Liver (tissue), 3 donors: Measurements from ENCODE around the gene GALK1.

Experiments
- FOXA1 ChIP-seq: IDR thresholded peaks from 2 replicates; pipeline ENCODE4 v1.6.1; 2016; ENCODE audit warnings: antibody characterized with exemption
- GABPA ChIP-seq, 2 donors: IDR thresholded peaks in 1 of 2; conservative IDR thresholded peaks in 1 of 2; 2 replicates each; pipeline ENCODE4 v1.6.1; 2016; ENCODE audit warnings: antibody characterized with exemption in 2 of 2, mild to moderate bottlenecking in 1 of 2, moderate library complexity in 1 of 2
- HNF4G ChIP-seq: IDR thresholded peaks from 2 replicates; pipeline ENCODE4 v1.6.1; 2016; ENCODE audit warnings: antibody characterized with exemption
- JUND ChIP-seq, 2 donors: IDR thresholded peaks; 2 replicates each; pipeline ENCODE4 v1.6.1; 2016; ENCODE audit warnings: antibody characterized with exemption in 2 of 2
- NR2F2 ChIP-seq: IDR thresholded peaks from 2 replicates; pipeline ENCODE4 v1.6.1; 2016; ENCODE audit warnings: antibody characterized with exemption
- RAD21 ChIP-seq, 2 donors: IDR thresholded peaks; 2 replicates each; pipeline ENCODE4 v1.6.1; 2016; ENCODE audit warnings: antibody characterized with exemption in 2 of 2, mild to moderate bottlenecking in 2 of 2
- SP1 ChIP-seq: IDR thresholded peaks from 2 replicates; pipeline ENCODE4 v1.6.1; 2018; ENCODE audit warnings: antibody characterized with exemption, mild to moderate bottlenecking
- TAF1 ChIP-seq: conservative IDR thresholded peaks from 2 replicates; pipeline ENCODE4 v1.6.1; 2016; ENCODE audit warnings: antibody characterized with exemption, mild to moderate bottlenecking
- YY1 ChIP-seq: IDR thresholded peaks from 2 replicates; pipeline ENCODE4 v1.6.1; 2016; ENCODE audit warnings: antibody characterized with exemption, mild to moderate bottlenecking
- TF ChIP-seq, protein P1 (sequence below): fragments of 150-350 bp; IDR thresholded peaks from 2 replicates; pipeline ENCODE4 v1.5.1; 2017; ENCODE audit warnings: improper control_type of control experiment, low read depth, low read length; ENCODE audit not compliant: missing input control
- TF ChIP-seq, protein P2 (sequence below): IDR thresholded peaks from 2 replicates; pipeline ENCODE4 v1.6.1; 2016; ENCODE audit warnings: antibody characterized with exemption
- TF ChIP-seq, protein P3 (sequence below): IDR thresholded peaks from 2 replicates; pipeline ENCODE4 v1.6.1; 2016; ENCODE audit warnings: antibody characterized with exemption, mild to moderate bottlenecking
- TF ChIP-seq, protein P4 (sequence below): IDR thresholded peaks from 2 replicates; pipeline ENCODE4 v1.6.1; 2016; ENCODE audit warnings: antibody characterized with exemption
- donor health status: healthy.
- donor health status: healthy.

DNA sequence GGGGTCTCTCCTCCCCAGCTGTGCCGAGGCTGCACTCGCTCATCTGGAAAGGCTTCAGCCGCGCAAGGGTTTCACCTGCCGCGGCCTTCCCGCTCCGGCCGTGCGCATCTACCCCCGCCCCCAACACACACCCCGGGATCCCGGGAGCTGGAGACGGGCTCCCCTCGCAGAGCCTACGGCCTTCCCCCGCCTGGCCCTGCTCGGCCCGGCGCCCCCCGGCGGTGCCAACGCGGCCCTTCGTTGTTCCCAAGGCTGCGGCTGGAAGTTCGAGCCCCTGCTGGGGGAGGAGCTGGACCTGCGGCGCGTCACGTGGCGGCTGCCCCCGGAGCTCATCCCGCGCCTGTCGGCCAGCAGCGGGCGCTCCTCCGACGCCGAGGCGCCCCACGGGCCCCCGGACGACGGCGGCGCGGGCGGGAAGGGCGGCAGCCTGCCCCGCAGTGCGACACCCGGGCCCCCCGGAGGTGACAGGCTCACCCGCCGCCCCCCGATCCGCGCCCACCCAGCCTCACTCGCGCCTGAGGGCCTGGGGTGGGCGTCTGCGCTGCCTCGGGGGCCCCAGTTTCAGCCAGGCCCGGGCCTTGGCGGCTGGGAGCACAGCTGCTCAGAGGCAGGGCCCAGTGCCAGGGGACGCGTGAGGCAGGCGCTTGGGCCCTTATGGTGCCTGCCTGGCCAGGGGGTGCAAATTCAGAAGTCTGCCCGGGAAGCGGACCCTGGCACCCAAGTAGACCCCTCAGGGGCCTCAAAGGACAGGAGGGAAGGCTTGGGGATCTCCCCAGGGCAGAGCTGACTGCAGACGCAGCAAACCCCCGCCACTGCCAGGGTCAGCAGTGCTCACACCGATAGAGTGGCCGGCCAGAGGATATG, 11.2 kb downstream of the GALK1 start:
- TF ChIP-seq, protein P1, sequence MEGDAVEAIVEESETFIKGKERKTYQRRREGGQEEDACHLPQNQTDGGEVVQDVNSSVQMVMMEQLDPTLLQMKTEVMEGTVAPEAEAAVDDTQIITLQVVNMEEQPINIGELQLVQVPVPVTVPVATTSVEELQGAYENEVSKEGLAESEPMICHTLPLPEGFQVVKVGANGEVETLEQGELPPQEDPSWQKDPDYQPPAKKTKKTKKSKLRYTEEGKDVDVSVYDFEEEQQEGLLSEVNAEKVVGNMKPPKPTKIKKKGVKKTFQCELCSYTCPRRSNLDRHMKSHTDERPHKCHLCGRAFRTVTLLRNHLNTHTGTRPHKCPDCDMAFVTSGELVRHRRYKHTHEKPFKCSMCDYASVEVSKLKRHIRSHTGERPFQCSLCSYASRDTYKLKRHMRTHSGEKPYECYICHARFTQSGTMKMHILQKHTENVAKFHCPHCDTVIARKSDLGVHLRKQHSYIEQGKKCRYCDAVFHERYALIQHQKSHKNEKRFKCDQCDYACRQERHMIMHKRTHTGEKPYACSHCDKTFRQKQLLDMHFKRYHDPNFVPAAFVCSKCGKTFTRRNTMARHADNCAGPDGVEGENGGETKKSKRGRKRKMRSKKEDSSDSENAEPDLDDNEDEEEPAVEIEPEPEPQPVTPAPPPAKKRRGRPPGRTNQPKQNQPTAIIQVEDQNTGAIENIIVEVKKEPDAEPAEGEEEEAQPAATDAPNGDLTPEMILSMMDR = peak; percentile 52
- no peak for TF ChIP-seq TAF1
- TF ChIP-seq, protein P2, sequence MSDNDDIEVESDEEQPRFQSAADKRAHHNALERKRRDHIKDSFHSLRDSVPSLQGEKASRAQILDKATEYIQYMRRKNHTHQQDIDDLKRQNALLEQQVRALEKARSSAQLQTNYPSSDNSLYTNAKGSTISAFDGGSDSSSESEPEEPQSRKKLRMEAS = no peak
- TF ChIP-seq, protein P3, sequence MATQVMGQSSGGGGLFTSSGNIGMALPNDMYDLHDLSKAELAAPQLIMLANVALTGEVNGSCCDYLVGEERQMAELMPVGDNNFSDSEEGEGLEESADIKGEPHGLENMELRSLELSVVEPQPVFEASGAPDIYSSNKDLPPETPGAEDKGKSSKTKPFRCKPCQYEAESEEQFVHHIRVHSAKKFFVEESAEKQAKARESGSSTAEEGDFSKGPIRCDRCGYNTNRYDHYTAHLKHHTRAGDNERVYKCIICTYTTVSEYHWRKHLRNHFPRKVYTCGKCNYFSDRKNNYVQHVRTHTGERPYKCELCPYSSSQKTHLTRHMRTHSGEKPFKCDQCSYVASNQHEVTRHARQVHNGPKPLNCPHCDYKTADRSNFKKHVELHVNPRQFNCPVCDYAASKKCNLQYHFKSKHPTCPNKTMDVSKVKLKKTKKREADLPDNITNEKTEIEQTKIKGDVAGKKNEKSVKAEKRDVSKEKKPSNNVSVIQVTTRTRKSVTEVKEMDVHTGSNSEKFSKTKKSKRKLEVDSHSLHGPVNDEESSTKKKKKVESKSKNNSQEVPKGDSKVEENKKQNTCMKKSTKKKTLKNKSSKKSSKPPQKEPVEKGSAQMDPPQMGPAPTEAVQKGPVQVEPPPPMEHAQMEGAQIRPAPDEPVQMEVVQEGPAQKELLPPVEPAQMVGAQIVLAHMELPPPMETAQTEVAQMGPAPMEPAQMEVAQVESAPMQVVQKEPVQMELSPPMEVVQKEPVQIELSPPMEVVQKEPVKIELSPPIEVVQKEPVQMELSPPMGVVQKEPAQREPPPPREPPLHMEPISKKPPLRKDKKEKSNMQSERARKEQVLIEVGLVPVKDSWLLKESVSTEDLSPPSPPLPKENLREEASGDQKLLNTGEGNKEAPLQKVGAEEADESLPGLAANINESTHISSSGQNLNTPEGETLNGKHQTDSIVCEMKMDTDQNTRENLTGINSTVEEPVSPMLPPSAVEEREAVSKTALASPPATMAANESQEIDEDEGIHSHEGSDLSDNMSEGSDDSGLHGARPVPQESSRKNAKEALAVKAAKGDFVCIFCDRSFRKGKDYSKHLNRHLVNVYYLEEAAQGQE = no peak
- no peak for TF ChIP-seq SP1
- no peak for TF ChIP-seq RAD21 (IDR thresholded peaks at IDR 0.05)
- TF ChIP-seq JUND (IDR thresholded peaks at IDR 0.05) = no peak
- TF ChIP-seq, protein P4, sequence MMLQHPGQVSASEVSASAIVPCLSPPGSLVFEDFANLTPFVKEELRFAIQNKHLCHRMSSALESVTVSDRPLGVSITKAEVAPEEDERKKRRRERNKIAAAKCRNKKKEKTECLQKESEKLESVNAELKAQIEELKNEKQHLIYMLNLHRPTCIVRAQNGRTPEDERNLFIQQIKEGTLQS = no peak
- no peak for TF ChIP-seq YY1
- TF ChIP-seq NR2F2 = no peak
- TF ChIP-seq FOXA1 = no peak
- TF ChIP-seq HNF4G = no peak
- TF ChIP-seq GABPA (IDR thresholded peaks at IDR 0.05 in 1 of 2, conservative IDR thresholded peaks at IDR 0.05 in 1 of 2) = no peak
